Natural killer cell (primary cell): ENCODE measurements around the gene C9orf78. TPM values are rescaled to one million over a fixed set of nuclear protein-coding genes. Genes with fewer than 3 reads are reported as not detected.

Source experiments
- ATAC-seq, 3 donors: fragments of 150-1000 bp in 2 of 3; fragments of 200-7000 bp in 1 of 3; cut with Tn5 transposase; 1 replicate in 1 of 3; 2 replicates in 2 of 3; pipeline ENCODE4 v1.10.0; 2021; ENCODE audit warnings: mild to moderate bottlenecking in 2 of 3, moderate library complexity in 2 of 3
- DNase-seq, 2 donors: peaks; one replicate each; pipeline versions ENCODE4 v3.0.0 to v3.0.0-alpha.2; 2013 to 2021; ENCODE audit warnings: mixed read lengths in 1 of 2
- H3K27ac ChIP-seq: one replicate; pipeline ENCODE4 v1.5.1; 2013; ENCODE audit warnings: mild to moderate bottlenecking, low read length
- H3K27me3 ChIP-seq: one replicate; pipeline ENCODE4 v1.6.1; 2013; ENCODE audit warnings: low read length; ENCODE audit not compliant: control insufficient read depth, insufficient read depth
- H3K36me3 ChIP-seq: one replicate; pipeline ENCODE4 v1.6.1; 2013; ENCODE audit warnings: low read length; ENCODE audit not compliant: control insufficient read depth, insufficient read depth
- H3K4me1 ChIP-seq: one replicate; pipeline ENCODE4 v1.6.1; 2013; ENCODE audit warnings: low read length; ENCODE audit not compliant: control insufficient read depth, insufficient read depth
- H3K4me3 ChIP-seq: one replicate; pipeline ENCODE4 v1.5.1; 2013; ENCODE audit warnings: low read length
- H3K9me3 ChIP-seq: one replicate; pipeline ENCODE4 v1.6.1; 2013; ENCODE audit warnings: low read length; ENCODE audit not compliant: control insufficient read depth, insufficient read depth
- H3K27ac Mint-ChIP-seq, 2 donors: one replicate each; pipeline ENCODE4 v1.8.0; 2022; ENCODE audit warnings: mild to moderate bottlenecking in 2 of 2, mixed read lengths in 2 of 2, moderate library complexity in 1 of 2
- H3K27me3 Mint-ChIP-seq, 2 donors: one replicate each; pipeline ENCODE4 v1.8.0; 2022; ENCODE audit warnings: low read depth in 2 of 2, mixed read lengths in 2 of 2
- H3K36me3 Mint-ChIP-seq: one replicate; pipeline ENCODE4 v1.8.0; 2022; ENCODE audit warnings: mixed read lengths
- H3K4me1 Mint-ChIP-seq, 2 donors: one replicate each; pipeline ENCODE4 v1.8.0; 2022; ENCODE audit warnings: mixed read lengths in 2 of 2
- H3K4me3 Mint-ChIP-seq: one replicate; pipeline ENCODE4 v1.8.0; 2022; ENCODE audit warnings: mild to moderate bottlenecking, moderate library complexity, mixed read lengths
- H3K9me3 Mint-ChIP-seq, 2 donors: one replicate each; pipeline ENCODE4 v1.8.0; 2022; ENCODE audit warnings: mixed read lengths in 2 of 2
- CTCF ChIP-seq: fragments of 200-600 bp; IDR thresholded peaks from one replicate; pipeline ENCODE4 v1.8.0; 2022; ENCODE audit warnings: antibody characterized with exemption
- WGBS: methylation state at CpG from one replicate; pipeline ENCODE4 v1.1.7; 2013; ENCODE audit warnings: missing lambda C conversion rate; ENCODE audit not compliant: insufficient coverage; 5-methylcytosine and 5-hydroxymethylcytosine counted together
- intact Hi-C: fragments of 100-400 bp; cut with micrococcal nuclease; formaldehyde crosslinking; loops from one replicate; pipeline ENCODE4 v1.14.2; 2022
- total RNA-seq, 4 donors: library from RNA; stranded (reverse); fragments of 120-200 nt in 1 of 4; gene quantifications; one replicate each; pipeline versions ENCODE4 v1.2.3 to v1.2.4, GENCODE V29; 2013 to 2022

Gene C9orf78
- total RNA-seq, 3 donors from 2014 or later (not counting 1 experiment from before 2014, with no cell fraction given), result 93.7 to 97.9 (median 97.6) TPM

GRCh38 chr9:129880654-129881546, 45.8 kb upstream of the C9orf78 start:
- WGBS, result 96% methylated on average over 28 of the region's 28 CpGs
- no peaks in the 10 kb centered on the region for H3K9me3 Mint-ChIP-seq
- no peak overlapping the region for H3K27ac Mint-ChIP-seq
- Histone ChIP-seq H3K4me3 (no peak overlapping the region), H3K9me3 (no peaks in the 10 kb centered on the region), H3K36me3 (peaks cover 15% of the 10 kb centered on the region), H3K4me1 (peaks cover 25% of the 10 kb centered on the region), H3K27ac (no peak overlapping the region), H3K27me3 (no peaks in the 10 kb centered on the region)
- peaks cover 24 to 37% of the 10 kb centered on the region in 2 donors for H3K4me1 Mint-ChIP-seq
- ATAC-seq, result no peak
- intact Hi-C loops, result no loop called here
- no peak for DNase-seq
- no peak overlapping the region for H3K4me3 Mint-ChIP-seq
- no peak for TF ChIP-seq CTCF
- H3K36me3 Mint-ChIP-seq, result no peaks in the 10 kb centered on the region
- H3K27me3 Mint-ChIP-seq, result no peaks in the 10 kb centered on the region

GRCh38 chr9:129879991-129880653, 45.0 kb upstream of the C9orf78 start:
- Histone ChIP-seq H3K27me3 (no peaks in the 10 kb centered on the region), H3K9me3 (no peaks in the 10 kb centered on the region), H3K4me1 (peaks cover 18% of the 10 kb centered on the region), H3K36me3 (peaks cover 23% of the 10 kb centered on the region), H3K27ac (no peak overlapping the region), H3K4me3 (no peak overlapping the region)
- no peaks in the 10 kb centered on the region for H3K9me3 Mint-ChIP-seq
- no peak for TF ChIP-seq CTCF
- DNase-seq, result no peak
- H3K4me3 Mint-ChIP-seq, result no peak overlapping the region
- H3K27ac Mint-ChIP-seq, result no peak overlapping the region
- WGBS, result 94% methylated on average over 31 of the region's 31 CpGs
- no peaks in the 10 kb centered on the region for H3K36me3 Mint-ChIP-seq
- intact Hi-C loops, result no loop called here
- no peak for ATAC-seq
- H3K4me1 Mint-ChIP-seq, result peaks cover 24 to 29% of the 10 kb centered on the region in 2 donors
- no peaks in the 10 kb centered on the region for H3K27me3 Mint-ChIP-seq

- Histone ChIP-seq H3K27me3 (no peaks in the 10 kb centered on the region), H3K36me3 (peaks cover 32% of the 10 kb centered on the region), H3K4me1 (peaks cover 8% of the 10 kb centered on the region), H3K9me3 (no peaks in the 10 kb centered on the region), H3K4me3 (no peak overlapping the region), H3K27ac (peak overlapping the region; percentile 22)
- peaks cover 15 to 20% of the 10 kb centered on the region in 2 donors for H3K4me1 Mint-ChIP-seq
- intact Hi-C loops, result no loop called here
- H3K9me3 Mint-ChIP-seq, result no peaks in the 10 kb centered on the region
- DNase-seq, result no peak
- WGBS, result 64% methylated on average over 17 of the region's 17 CpGs
- no peaks in the 10 kb centered on the region for H3K27me3 Mint-ChIP-seq
- no peak overlapping the region for H3K27ac Mint-ChIP-seq
- ATAC-seq, result no peak
- no peak overlapping the region for H3K4me3 Mint-ChIP-seq
- H3K36me3 Mint-ChIP-seq, result no peaks in the 10 kb centered on the region
- TF ChIP-seq CTCF, result no peak
These were observed 44.1 kb upstream of the C9orf78 start for GRCh38 chr9:129879103-129879699.
